Body of pancreas (tissue), 4 donors: ENCODE results near the gene ZBTB46. TPM values are rescaled to one million over a fixed set of nuclear protein-coding genes. Genes with fewer than 3 reads are reported as not detected.

Experiments used
- ATAC-seq: fragments of 150-250 bp; one replicate; pipeline ENCODE4 v1.9.1; 2016
- DNase-seq, 4 donors: peaks; one replicate each; pipeline ENCODE4 v3.0.0-alpha.2; 2019
- H3K27ac ChIP-seq, 4 donors: fragments of 200-600 bp; sonication (generic); 1 replicate in 3 of 4; 2 replicates in 1 of 4; pipeline versions ENCODE4 v1.5.1 to v1.6.1; 2016 to 2019; ENCODE audit warnings: mild to moderate bottlenecking in 1 of 4, mixed read lengths in 1 of 4, moderate library complexity in 1 of 4
- H3K27me3 ChIP-seq, 2 donors: fragments of 200-600 bp; sonication (generic); one replicate each; pipeline ENCODE4 v1.6.0; 2016; ENCODE audit warnings: mild to moderate bottlenecking in 1 of 2
- H3K36me3 ChIP-seq, 2 donors: fragments of 200-600 bp; sonication (generic); replicated peaks in 1 of 2; 2 replicates each; pipeline ENCODE4 v1.5.1; 2016; ENCODE audit warnings: low read depth in 2 of 2; ENCODE audit not compliant: insufficient read depth in 1 of 2
- H3K4me1 ChIP-seq: fragments of 200-600 bp; sonication (generic); one replicate; pipeline ENCODE4 v1.6.0; 2016
- H3K4me3 ChIP-seq, 2 donors: fragments of 200-600 bp; sonication (generic); 1 replicate in 1 of 2; 2 replicates in 1 of 2; pipeline ENCODE4 v1.5.1; 2016 to 2019
- H3K9me3 ChIP-seq, 3 donors: fragments of 200-600 bp; sonication (generic); 1 replicate in 2 of 3; 2 replicates in 1 of 3; pipeline ENCODE4 v1.5.1; 2016
- CTCF ChIP-seq, 7 experiments: fragments of 450-650 bp in 4 of 7; fragments of 200-600 bp in 3 of 7; sonication (generic) in 3 of 7; IDR thresholded peaks; one replicate each; pipeline ENCODE4 v1.5.1; 2016 to 2019; ENCODE audit warnings: antibody characterized with exemption in 7 of 7
- POLR2A ChIP-seq, 3 donors: fragments of 450-650 bp; IDR thresholded peaks; one replicate each; pipeline ENCODE4 v1.6.1; 2016; ENCODE audit warnings: antibody characterized with exemption in 3 of 3, mild to moderate bottlenecking in 2 of 3
- WGBS, 2 donors: methylation state at CpG; one replicate each; pipeline ENCODE4 v1.1.5; 2017; 5-methylcytosine and 5-hydroxymethylcytosine counted together
- intact Hi-C: fragments of 100-400 bp; cut with DNase I; formaldehyde crosslinking; loops from one replicate; pipeline ENCODE4 v1.15.1; 2023
- total RNA-seq, 2 donors: library from RNA; depleted of rRNA; stranded (reverse); fragments of >200 nt; gene quantifications; one replicate each; pipeline ENCODE4 v1.1.0, GENCODE V29; 2016

The ZBTB46 gene
- total RNA-seq, 2 donors from 2014 or later: 4.3 to 5.4 TPM

DNA sequence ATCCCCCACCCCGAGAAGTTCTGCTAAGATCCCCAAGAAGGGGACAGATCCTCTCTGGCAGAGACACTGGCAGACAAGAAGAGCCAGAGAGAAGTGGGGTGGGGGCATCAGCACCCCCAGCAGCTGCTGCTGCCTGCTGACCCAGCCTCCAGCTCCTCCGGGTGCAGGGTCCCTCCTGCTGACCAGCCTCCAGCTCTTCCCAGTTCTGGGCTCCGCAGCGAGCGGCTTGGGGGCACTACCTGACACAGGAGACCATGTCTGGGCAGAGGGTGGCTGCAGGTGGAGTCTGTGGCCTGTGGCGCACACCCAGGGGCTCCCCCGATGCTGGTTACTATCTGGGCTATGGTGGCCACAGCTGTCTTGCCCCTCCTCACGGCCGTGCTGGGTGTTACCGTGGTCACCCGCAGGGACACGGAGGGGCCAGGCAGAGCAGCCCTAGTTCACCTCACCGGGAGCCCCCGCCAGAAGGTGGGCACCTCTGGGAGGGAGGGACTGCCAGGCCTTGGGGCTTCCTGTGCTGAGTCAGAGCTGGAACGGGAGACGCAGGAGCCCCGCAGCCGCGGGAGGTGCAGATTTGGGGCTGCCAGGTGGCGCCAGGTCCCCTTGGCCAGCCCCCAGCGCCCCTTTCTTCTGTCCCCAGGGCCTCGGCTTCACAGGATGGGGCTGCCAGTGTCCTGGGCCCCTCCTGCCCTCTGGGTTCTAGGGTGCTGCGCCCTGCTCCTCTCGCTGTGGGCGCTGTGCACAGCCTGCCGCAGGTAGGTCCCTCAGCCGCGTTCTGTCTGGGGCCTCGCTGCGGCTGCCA, 94.0 kb downstream of the ZBTB46 start:
- WGBS, 2 donors: 38% methylated on average over 28 of the region's 30 CpGs; no CpG with 5 or more reads in 1 of the 2 donors
- no peak overlapping the region for H3K27ac ChIP-seq
- peaks cover 0 to 8% of the 10 kb centered on the region in 2 donors for H3K36me3 ChIP-seq
- no peak overlapping the region for H3K4me3 ChIP-seq
- TF ChIP-seq CTCF (IDR thresholded peaks at IDR 0.05) (no peak), POLR2A (IDR thresholded peaks at IDR 0.05) (no peak)
- DNase-seq: peak in 1 of 4 donors; percentile 41
- peaks cover 42% of the 10 kb centered on the region for H3K4me1 ChIP-seq
- intact Hi-C loops: loop anchor here (5.0 to 10.0 kb wide), 2 partner anchors 35 to 82 kb away; partner anchors contain the start of genes RTEL1 and STMN3
- ATAC-seq: no peak
- no peaks in the 10 kb centered on the region for H3K27me3 ChIP-seq
- no peaks in the 10 kb centered on the region for H3K9me3 ChIP-seq

DNA sequence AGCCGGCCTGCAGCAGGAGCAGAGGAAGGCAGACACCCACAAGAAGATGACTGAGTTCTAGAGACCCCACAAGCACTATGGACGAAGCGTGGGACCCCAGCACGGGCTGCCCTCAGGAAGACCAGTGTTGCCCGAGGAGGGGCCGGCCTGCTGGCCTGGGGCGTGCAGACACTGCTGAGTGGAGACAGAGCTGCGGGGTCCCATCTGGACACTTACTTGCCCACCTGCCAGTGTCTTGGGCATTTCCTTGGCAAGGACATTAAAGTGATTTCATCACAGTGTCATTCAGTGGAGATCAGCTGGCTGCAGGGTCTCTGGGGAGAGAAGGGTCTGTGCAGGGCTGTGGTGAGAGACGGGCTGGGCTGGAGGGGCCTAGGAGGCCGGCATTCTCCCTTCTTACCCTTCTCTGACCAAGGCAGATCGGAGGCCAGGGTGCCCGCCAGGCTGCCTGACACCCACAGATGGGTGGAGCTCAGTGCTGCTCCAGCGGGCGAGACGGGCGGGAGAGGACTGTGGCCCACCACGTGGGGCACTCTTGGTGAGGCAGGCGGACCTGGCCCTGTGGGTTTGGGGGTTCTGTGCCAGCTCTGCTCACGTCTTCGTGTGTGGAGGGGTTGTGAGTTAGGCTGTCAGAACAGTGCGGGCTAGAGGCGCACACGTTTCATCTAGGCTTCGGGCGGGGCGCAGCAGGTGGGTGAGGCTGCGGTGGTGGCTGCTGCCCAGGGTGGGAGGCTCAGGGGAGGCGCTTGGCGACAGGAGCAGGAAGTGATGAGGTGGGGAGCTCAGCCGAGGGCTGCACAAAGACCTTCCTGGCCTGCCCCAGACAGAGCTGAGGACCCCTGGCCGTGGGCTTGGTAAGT, 95.0 kb downstream of the ZBTB46 start, which contains the start of gene LIME1:
LIME1 (plus strand) TSS at position 806 of the 860 bp plus-strand sequence. CDS start 886 bp downstream, outside the sequence.
- Histone ChIP-seq H3K27ac (no peak within 1 kb of the TSS), H3K36me3 (peaks cover 0 to 8% of the 10 kb centered on the region in 2 donors), H3K4me3 (no peak within 1 kb of the TSS), H3K27me3 (no peaks in the 10 kb centered on the region), H3K9me3 (no peaks in the 10 kb centered on the region), H3K4me1 (peaks cover 32% of the 10 kb centered on the region)
- ATAC-seq (no peak), DNase-seq (no peak)
- 84 to 92% methylated on average over 27 to 31 of the region's 31 CpGs for WGBS, 2 donors
- TF ChIP-seq CTCF (IDR thresholded peaks at IDR 0.05) (no peak), POLR2A (IDR thresholded peaks at IDR 0.05) (no peak)
- intact Hi-C loops: loop anchor here (5.0 to 10.0 kb wide), 2 partner anchors 34 to 81 kb away; partner anchors contain the start of genes RTEL1 and STMN3

DNA sequence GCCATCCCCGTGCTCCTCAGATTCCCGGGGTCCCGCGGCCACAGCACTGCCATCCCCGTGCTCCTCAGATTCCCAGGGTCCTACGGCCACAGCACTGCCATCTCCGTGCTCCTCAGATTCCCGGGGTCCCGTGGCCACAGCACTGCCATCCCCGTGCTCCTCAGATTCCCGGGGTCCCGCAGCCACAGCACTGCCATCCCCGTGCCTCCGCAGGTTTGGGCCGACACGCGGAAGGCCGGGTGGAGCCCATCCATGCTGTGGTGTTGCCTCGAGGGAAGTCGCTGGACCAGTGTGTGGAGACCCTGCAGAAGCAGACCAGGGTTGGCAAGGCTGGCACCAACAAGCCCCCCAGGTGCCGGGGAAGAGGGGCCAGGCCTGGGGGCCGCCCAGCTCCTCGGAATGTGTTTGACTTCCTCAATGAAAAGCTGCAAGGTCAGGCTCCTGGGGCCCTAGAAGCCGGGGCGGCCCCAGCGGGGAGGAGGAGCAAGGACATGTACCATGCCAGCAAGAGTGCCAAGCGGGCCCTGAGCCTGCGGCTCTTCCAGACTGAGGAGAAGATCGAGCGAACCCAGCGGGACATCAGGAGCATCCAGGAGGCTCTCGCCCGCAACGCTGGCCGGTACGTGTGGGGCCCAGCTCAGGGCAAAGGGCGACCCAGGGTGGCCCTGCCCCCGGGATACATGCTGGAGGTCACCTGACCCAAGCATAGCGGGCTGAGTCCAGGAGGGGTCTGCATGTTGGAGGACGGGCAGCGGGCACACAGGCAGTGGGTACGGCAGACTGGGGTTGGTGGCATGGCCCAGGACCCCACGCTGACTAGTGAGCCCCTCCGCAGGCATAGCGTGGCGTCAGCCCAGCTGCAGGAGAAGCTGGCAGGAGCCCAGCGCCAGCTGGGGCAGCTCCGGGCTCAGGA, 95.9 kb downstream of the ZBTB46 start:
- DNase-seq (no peak), ATAC-seq (no peak)
- Histone ChIP-seq H3K27ac (no peak overlapping the region), H3K4me3 (no peak overlapping the region), H3K36me3 (peaks cover 0 to 8% of the 10 kb centered on the region in 2 donors), H3K4me1 (peaks cover 23% of the 10 kb centered on the region), H3K27me3 (no peaks in the 10 kb centered on the region), H3K9me3 (no peaks in the 10 kb centered on the region)
- TF ChIP-seq CTCF (IDR thresholded peaks at IDR 0.05): no peak
- TF ChIP-seq POLR2A (IDR thresholded peaks at IDR 0.05): no peak
- intact Hi-C loops: loop anchor here (5.0 to 10.0 kb wide), 2 partner anchors 33 to 80 kb away; partner anchors contain the start of genes RTEL1 and STMN3
- 92 to 94% methylated on average over 20 to 48 of the region's 48 CpGs for WGBS, 2 donors
